Hepatocyte (in vitro differentiated cells): ENCODE data around the gene TIMM44. TPM values are rescaled to one million over a fixed set of nuclear protein-coding genes. Genes with fewer than 3 reads are reported as not detected.

Experiments used
- DNase-seq: peaks from one replicate; pipeline ENCODE4 v3.0.0-alpha.2; 2016; ENCODE audit warnings: low spot score
- H2AFZ ChIP-seq: fragments of 200-600 bp; sonication (generic); 2 replicates; pipeline ENCODE4 v1.6.0; 2016; ENCODE audit warnings: antibody characterized with exemption, mild to moderate bottlenecking
- H3K27ac ChIP-seq: fragments of 200-600 bp; sonication (generic); 2 replicates; pipeline ENCODE4 v1.5.1; 2016; ENCODE audit warnings: mild to moderate bottlenecking
- H3K27me3 ChIP-seq: fragments of 200-600 bp; sonication (generic); 2 replicates; pipeline ENCODE4 v1.6.1; 2016
- H3K36me3 ChIP-seq: fragments of 200-600 bp; sonication (generic); replicated peaks from 2 replicates; pipeline ENCODE4 v1.5.1; 2016; ENCODE audit warnings: low read depth; ENCODE audit not compliant: insufficient read depth
- H3K4me1 ChIP-seq: fragments of 200-600 bp; sonication (generic); 2 replicates; pipeline ENCODE4 v1.5.1; 2016; ENCODE audit warnings: mild to moderate bottlenecking, moderate library complexity; ENCODE audit not compliant: insufficient read depth
- H3K4me2 ChIP-seq: fragments of 200-600 bp; sonication (generic); 2 replicates; pipeline ENCODE4 v1.6.0; 2016
- H3K4me3 ChIP-seq: fragments of 200-600 bp; sonication (generic); 2 replicates; pipeline ENCODE4 v1.5.1; 2016; ENCODE audit warnings: mild to moderate bottlenecking
- H3K79me2 ChIP-seq: fragments of 200-600 bp; sonication (generic); 2 replicates; pipeline ENCODE4 v1.6.0; 2017; ENCODE audit warnings: mild to moderate bottlenecking
- H3K9me2 ChIP-seq: fragments of 200-600 bp; sonication (generic); replicated peaks from 2 replicates; pipeline ENCODE4 v1.6.0; 2017; ENCODE audit warnings: mild to moderate bottlenecking; ENCODE audit not compliant: insufficient read depth
- H3K9me3 ChIP-seq: fragments of 200-600 bp; sonication (generic); 2 replicates; pipeline ENCODE4 v1.5.1; 2016; ENCODE audit warnings: low read depth, mild to moderate bottlenecking
- H4K20me1 ChIP-seq: fragments of 200-600 bp; sonication (generic); 2 replicates; pipeline ENCODE4 v1.6.0; 2016; ENCODE audit warnings: mild to moderate bottlenecking; ENCODE audit not compliant: insufficient read depth, poor library complexity, severe bottlenecking
- CTCF ChIP-seq: fragments of 200-600 bp; sonication (generic); IDR thresholded peaks from 2 replicates; pipeline ENCODE4 v1.5.1; 2016; ENCODE audit warnings: antibody characterized with exemption, mild to moderate bottlenecking; ENCODE audit not compliant: poor library complexity
- EZH2 ChIP-seq: fragments of 200-600 bp; sonication (generic); IDR thresholded peaks from 2 replicates; pipeline ENCODE4 v1.6.1; 2016; ENCODE audit warnings: antibody characterized with exemption, mild to moderate bottlenecking, borderline replicate concordance
- EZH2phosphoT487 ChIP-seq: fragments of 200-600 bp; sonication (generic); IDR thresholded peaks from one replicate; pipeline ENCODE4 v1.6.1; 2018; ENCODE audit warnings: antibody characterized with exemption, mild to moderate bottlenecking, low read depth, moderate library complexity; ENCODE audit not compliant: unreplicated experiment, severe bottlenecking
- WGBS: methylation state at CpG from one replicate; pipeline ENCODE4 v1.1.6; 2016; ENCODE audit warnings: low lambda C conversion rate; ENCODE audit errors: missing lambda C conversion rate; 5-methylcytosine and 5-hydroxymethylcytosine counted together
- polyA plus RNA-seq: library from polyadenylated mRNA; unstranded; fragments of >200 nt; fragmentation: Nextera tagmentation; extraction: Ambion mirVana; gene quantifications from 2 replicates; pipeline ENCODE4 v1.2.1, GENCODE V29; 2016
- total RNA-seq: library from RNA; depleted of rRNA; stranded (reverse); fragments of >200 nt; gene quantifications from 2 replicates; pipeline ENCODE4 v1.2.3, GENCODE V29; 2014

The TIMM44 gene
- total and polyA plus RNA-seq, 2 experiments from 2014 or later = 40.7 to 52.0 TPM

- H3K27me3 ChIP-seq = no peaks in the 10 kb centered on the region
- TF ChIP-seq CTCF = no peak
- TF ChIP-seq EZH2 = no peak
- TF ChIP-seq EZH2phosphoT487 = no peak
- peaks cover 68% of the 10 kb centered on the region for H4K20me1 ChIP-seq
- H3K9me2 ChIP-seq = no peaks in the 10 kb centered on the region
- H3K27ac ChIP-seq = no peak overlapping the region
- H3K36me3 ChIP-seq = no peaks in the 10 kb centered on the region
- no peak overlapping the region for H3K4me3 ChIP-seq
- DNase-seq = no peak
- H2AFZ ChIP-seq = no peak overlapping the region
- WGBS = 92% methylated on average over 5 of the region's 7 CpGs
- peaks cover 81% of the 10 kb centered on the region for H3K79me2 ChIP-seq
- H3K4me2 ChIP-seq = no peak overlapping the region
- H3K9me3 ChIP-seq = no peaks in the 10 kb centered on the region
- H3K4me1 ChIP-seq = no peaks in the 10 kb centered on the region
Observed at GRCh38 chr19:7985481-7985911, 42.0 kb upstream of the TIMM44 start.

GRCh38 chr19:7983995-7984837 is 40.8 kb upstream of the TIMM44 start:
- no peak for TF ChIP-seq EZH2
- TF ChIP-seq EZH2phosphoT487 = no peak
- no peak for TF ChIP-seq CTCF
- Histone ChIP-seq H3K36me3 (no peaks in the 10 kb centered on the region), H4K20me1 (peaks cover 61% of the 10 kb centered on the region), H3K4me3 (no peak overlapping the region), H3K4me1 (no peaks in the 10 kb centered on the region), H3K79me2 (peaks cover 68% of the 10 kb centered on the region), H3K9me3 (no peaks in the 10 kb centered on the region), H3K4me2 (no peak overlapping the region), H3K27ac (no peak overlapping the region), H3K9me2 (no peaks in the 10 kb centered on the region), H2AFZ (no peak overlapping the region), H3K27me3 (no peaks in the 10 kb centered on the region)
- 97% methylated on average over 14 of the region's 14 CpGs for WGBS
- no peak for DNase-seq

GRCh38 chr19:7983286-7983950 is 40.0 kb upstream of the TIMM44 start:
- DNase-seq = no peak
- Histone ChIP-seq H3K4me2 (no peak overlapping the region), H4K20me1 (peaks cover 53% of the 10 kb centered on the region), H3K27ac (no peak overlapping the region), H3K4me3 (no peak overlapping the region), H3K9me3 (no peaks in the 10 kb centered on the region), H3K36me3 (no peaks in the 10 kb centered on the region), H3K9me2 (no peaks in the 10 kb centered on the region), H3K27me3 (no peaks in the 10 kb centered on the region), H3K4me1 (no peaks in the 10 kb centered on the region), H3K79me2 (peaks cover 61% of the 10 kb centered on the region), H2AFZ (no peak overlapping the region)
- no peak for TF ChIP-seq EZH2
- TF ChIP-seq CTCF = no peak
- TF ChIP-seq EZH2phosphoT487 = no peak
- 97% methylated on average over 18 of the region's 18 CpGs for WGBS
